Subcutaneous adipose tissue (tissue), 4 donors: ENCODE measurements around the gene RNU11. TPM values are rescaled to one million over a fixed set of nuclear protein-coding genes. Genes with fewer than 3 reads are reported as not detected.

Source experiments
- total RNA-seq, 4 donors: library from RNA; depleted of rRNA; stranded (reverse); fragments of >200 nt; gene quantifications; one replicate each; pipeline ENCODE4 v1.1.0, GENCODE V29; 2016
- TF ChIP-seq, protein P1 (sequence below): fragments of 450-650 bp; IDR thresholded peaks from one replicate; pipeline ENCODE4 v1.5.1; 2016; ENCODE audit warnings: low read depth, mild to moderate bottlenecking, control low read depth, antibody characterized with exemption, moderate library complexity

The RNU11 gene
- total RNA-seq, 4 donors from 2014 or later: not detected

DNA sequence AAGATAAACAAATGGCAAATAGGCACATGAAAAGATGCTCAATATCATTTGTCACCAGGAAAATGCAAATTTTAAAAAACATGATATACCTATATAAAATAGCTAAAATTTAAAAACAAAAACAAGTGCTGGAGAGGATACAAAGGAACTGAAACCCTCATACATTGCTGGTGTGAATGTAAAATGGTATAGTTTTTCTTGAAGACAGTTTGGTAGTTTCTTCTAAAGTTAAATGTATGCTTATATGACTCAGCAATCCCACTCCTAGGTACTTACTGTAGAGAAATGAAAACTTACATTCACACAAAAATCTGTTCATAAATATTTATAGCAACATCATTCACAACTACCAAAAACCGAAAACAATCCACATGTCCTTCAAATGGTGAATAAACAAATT lies 16.7 kb upstream of the RNU11 start:
- TF ChIP-seq, protein P1, sequence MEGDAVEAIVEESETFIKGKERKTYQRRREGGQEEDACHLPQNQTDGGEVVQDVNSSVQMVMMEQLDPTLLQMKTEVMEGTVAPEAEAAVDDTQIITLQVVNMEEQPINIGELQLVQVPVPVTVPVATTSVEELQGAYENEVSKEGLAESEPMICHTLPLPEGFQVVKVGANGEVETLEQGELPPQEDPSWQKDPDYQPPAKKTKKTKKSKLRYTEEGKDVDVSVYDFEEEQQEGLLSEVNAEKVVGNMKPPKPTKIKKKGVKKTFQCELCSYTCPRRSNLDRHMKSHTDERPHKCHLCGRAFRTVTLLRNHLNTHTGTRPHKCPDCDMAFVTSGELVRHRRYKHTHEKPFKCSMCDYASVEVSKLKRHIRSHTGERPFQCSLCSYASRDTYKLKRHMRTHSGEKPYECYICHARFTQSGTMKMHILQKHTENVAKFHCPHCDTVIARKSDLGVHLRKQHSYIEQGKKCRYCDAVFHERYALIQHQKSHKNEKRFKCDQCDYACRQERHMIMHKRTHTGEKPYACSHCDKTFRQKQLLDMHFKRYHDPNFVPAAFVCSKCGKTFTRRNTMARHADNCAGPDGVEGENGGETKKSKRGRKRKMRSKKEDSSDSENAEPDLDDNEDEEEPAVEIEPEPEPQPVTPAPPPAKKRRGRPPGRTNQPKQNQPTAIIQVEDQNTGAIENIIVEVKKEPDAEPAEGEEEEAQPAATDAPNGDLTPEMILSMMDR: no peak

DNA sequence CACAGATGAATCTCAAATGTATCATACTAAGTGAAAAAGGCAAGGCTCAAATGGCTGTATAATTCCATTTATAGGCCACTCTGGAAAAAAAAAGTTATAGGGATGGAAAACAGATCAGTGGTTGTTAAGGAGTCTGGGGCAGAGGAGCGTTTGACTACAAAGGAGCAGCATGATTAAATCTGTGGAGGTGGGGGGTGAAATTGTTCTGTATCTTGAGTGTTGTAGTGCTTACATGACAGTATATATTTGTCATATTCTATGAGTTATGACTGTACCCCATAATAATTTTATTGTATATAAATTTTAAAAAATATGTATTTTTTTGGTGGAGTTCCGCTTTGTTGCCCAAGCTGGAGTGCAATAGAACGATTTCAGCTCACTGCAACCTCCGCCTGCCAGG lies 15.8 kb upstream of the RNU11 start:
- TF ChIP-seq, protein P1: no peak

DNA sequence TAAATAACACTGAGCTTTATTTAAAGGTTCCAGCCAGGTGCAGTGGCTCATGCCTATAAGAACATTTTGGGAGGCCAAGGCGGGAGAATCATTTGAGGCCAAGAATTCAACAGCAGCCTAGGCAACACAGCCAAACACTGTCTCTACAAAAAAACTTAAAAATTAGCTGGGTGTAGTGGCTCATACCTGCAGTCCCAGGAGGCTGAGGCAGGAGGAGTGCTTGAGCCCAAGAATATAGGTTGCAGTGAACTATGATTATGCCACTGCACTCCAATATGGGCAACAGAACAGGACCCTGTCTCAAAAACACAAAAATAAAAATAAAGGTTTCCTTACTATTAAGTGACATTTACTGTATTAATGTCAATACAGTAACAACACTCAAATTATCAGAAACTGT lies 7.6 kb upstream of the RNU11 start:
- TF ChIP-seq, protein P1: no peak

DNA sequence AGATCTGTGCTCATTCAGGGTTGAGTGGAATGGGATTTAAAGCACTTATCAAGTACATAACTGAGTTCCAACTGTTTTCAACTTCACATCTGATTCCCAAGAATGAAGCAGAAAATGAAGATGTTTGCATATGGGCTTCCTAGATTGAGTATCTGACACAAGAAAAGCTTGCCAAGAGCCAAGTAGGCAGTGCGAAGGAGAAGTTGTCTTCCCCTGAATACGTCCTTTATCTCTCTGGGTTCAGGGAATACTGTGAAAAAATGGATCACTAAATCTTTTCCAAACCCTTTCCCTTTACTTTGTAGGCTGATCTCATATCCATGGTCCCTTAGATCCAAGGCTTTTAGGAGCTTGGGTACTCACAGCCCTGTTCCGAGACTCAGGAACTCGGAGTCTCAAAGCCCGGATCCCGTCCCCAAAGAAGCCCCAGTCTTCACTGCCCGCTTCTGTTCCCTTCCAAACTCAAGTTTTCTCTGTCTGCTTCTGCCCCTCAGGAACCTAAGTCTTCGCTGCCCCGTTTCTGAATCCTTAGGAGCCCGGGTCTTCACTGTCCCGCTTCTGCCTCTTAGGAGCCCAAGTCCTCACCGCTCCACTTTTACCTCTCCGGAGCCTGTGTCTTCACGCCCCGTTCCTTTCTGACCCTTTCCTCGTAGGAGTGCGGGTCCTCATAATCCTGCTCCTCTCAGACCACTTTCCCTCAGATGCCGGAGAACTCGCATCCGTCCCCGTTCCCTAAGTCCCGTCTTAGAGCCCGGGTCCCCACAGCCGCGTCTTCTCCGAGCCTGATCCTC lies 6.1 kb upstream of the RNU11 start:
- TF ChIP-seq, protein P1: no peak

DNA sequence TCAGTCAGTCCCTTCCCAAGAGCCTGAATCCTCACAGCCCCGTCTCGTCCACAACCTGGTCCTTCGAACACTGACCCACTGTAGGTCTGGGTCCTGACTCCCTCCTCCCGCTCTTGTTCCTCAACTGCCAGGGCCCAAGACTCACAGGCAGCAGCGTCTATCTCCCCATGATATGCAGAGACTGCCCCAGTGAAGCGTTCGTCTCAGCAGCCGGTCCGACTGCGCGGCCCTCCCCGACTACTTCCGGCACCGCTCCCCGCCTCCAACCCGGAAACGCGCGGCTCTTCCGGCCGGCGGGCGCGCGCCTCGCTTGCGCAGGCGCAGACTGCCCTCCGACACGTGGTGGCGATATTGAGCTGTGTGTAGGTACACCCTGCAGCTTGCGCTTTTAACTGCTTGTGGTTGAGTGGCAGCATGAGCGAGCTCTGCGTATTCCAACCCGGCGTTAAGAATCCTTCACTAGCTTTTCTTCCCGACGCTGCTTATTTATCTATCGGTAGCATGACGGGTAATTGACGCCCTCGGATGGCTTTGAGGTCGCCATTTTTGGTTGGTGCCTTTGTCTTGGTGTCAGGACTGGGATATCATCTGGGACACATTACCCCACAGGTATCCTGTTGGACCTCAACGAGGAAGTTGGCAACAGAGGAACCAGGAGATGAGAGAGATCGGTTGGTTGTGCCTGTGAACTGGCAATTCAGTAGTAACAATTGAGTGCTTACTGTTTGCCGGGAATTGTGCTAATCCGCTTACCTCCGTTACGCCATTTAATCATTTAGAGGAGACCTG lies 5.4 kb upstream of the RNU11 start, which contains the start of gene TAF12:
TSS of gene TAF12 (minus strand) at position 221 of the 789 bp plus-strand sequence. CDS start 20,986 bp downstream, outside the sequence.
- TF ChIP-seq, protein P1: no peak

DNA sequence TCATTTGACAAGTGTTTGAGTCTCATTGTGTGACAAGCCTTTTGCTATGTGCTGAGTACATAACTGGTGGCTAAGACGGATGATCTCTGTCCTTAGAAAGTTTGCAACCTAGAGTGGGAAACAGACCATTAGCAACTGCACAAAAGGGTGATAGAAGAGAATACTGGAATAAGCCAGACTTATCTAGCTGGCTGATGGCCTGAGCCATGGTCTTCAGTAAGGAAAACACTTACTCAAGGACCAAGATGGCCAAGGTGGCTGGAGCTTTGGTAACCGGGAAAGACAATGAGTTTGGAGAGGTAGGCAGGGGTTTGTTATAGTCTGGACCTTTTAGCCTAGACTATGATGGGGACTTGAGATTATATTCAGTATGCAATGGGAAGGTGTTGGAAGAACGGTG lies 3.9 kb upstream of the RNU11 start:
- TF ChIP-seq, protein P1: no peak

DNA sequence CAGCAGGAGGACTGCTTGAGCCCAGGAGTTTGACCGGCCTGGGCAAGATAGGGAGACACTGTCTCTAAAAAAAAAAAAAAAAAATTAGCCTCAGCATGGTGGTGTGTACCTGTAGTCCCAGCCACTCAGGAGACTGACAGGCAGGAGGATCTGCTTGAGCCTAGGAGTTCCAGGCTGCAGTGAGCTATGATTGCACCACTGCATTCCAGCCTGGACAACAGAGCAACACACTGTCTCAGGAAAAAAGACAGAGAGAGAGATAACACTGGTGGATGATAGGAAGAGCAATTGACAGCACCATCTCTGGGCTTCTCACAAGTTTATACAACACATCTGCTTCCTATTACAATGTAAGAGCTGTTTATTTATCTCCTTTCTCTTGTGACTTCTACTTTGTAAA lies 2.4 kb upstream of the RNU11 start:
- TF ChIP-seq, protein P1: no peak
